Measurements from ENCODE around the gene PSORS1C1.
"Not testable (repeated sequence)": the region's sequence is repeated elsewhere in the genome, so short reads cannot be mapped to it uniquely, and the experiment has no call there.

PSORS1C1 gene

GRCh38 chr6:31180500-31180899, 65.9 kb downstream of the PSORS1C1 start:
- peak; percentile 37 for DNase-seq

DNA sequence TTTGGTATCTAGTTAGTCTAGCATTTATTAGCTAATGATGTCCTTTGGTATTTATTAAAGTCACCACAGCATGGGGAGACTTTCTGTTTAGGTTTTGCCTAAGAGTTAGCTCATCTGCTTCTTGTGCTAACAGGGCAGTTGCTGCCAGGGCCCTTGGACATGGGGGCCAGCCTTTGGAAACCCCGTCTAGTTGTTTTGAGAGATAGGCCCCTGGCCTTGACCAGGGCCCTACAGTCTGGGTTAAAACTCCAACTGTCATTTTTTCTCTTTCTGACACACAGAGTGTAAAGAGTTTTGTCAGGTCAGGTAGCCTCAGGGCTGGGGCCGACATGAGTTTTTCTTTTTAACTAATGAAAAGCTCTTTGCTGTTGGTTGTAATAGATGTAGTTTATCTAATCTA, 68.7 kb downstream of the PSORS1C1 start:
- DNase-seq = not testable (repeated sequence)

- not testable (repeated sequence) for DNase-seq
These were observed 69.3 kb downstream of the PSORS1C1 start for GRCh38 chr6:31183859-31184258.

GRCh38 chr6:31185695-31186051, 71.1 kb downstream of the PSORS1C1 start:
- not testable (repeated sequence) for DNase-seq

DNA sequence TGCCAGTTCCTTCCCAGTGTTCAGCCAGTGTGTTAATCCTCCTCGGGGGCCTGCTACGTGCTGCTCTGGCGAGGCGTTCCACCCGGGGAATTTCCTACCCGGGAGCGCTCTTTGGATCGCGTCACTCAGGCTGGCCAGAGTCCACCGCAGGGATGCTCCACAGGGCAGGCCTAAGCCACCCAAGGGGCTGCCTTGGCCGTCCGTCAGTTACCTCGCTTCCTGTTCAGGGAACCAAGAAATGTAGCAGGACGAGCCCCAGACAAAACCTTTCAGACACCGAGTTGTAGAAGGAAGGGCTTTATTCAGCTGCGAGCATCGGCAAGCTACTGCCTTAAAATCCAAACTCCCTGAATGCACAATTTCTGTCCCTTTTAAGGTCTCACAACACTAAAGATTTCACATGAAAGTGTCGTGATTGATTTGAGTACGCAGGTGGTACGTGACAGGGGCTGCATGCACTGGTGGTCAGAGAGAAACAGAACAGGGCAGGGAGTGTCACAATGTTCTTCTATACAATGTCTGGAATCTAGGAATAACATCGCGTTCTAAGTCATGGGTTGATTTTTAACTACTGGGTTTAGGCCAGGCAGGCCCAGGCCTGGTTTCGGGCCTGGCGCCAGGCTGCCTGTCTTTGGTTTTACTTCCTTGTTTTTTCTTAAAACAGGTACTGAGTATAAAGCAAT, 71.6 kb downstream of the PSORS1C1 start:
- DNase-seq = no peak

- DNase-seq = no peak
These were observed 73.2 kb downstream of the PSORS1C1 start for GRCh38 chr6:31187780-31188194.

DNA sequence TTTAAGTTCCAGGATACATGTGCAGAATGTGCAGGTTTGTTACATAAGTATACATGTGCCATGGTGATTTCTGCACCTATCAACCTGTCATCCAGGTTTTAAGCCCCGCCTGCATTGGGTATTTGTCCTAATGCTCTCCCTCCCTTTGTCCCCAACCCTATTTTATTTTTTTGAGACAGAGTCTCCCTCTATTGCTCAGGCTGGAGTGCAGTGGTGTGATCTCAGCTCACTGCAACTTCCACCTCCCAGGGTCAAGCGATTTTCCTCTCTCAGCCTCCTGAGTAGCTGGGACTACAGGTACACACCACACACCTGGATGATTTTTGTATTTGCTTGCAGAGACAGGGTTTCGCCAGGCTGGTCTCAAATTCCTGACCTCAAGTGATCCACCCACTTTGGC, 74.6 kb downstream of the PSORS1C1 start:
- DNase-seq = not testable (repeated sequence)

Data from retina (tissue), 1 donor.